GM15510 (cell line): Measurements from ENCODE around the gene INPP4B.

Source experiments
- POLR2A ChIP-seq: IDR thresholded peaks from 3 replicates; pipeline ENCODE4 v1.6.1; 2011; ENCODE audit warnings: borderline replicate concordance; ENCODE audit not compliant: insufficient read length; ENCODE audit errors: extremely low read depth

The INPP4B gene

DNA sequence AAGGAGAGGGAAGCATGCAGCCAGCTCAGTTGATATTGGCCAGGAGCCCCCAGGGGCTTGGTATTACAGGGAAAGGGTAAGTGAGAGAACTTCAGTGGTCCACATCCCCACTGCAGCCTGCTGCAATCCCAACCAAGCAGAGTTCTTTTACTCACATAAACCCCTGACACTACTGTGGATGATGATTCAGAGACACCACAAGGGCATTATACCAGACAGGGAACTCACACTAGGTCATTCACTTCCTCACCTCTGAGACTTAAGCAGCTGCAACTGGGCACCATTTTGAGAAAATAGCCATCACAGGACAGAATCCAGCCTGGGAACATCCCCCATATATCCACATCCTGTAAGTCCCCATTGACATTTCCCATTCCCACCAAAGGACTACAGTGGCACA lies 248.0 kb downstream of the INPP4B start:
- TF ChIP-seq POLR2A = no peak

DNA sequence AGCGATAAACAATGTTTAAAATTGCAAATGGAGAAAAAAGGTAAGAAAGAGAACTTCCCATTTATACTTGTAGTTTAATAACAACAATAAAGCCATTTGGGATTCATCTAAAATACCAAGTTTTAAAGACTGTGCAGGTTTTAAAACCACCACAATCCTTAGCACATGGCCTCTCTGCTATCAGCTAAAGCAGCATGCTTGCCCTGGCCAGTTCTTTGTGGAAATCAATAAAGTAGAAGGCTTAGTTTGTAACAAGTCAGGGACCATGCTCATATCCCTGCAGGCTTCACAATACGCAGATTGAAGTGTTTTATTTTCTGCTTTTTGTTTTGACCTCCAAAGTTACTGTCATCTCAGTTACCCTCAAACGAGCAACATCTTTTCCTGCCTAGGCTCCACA lies 249.5 kb downstream of the INPP4B start:
- no peak for TF ChIP-seq POLR2A

DNA sequence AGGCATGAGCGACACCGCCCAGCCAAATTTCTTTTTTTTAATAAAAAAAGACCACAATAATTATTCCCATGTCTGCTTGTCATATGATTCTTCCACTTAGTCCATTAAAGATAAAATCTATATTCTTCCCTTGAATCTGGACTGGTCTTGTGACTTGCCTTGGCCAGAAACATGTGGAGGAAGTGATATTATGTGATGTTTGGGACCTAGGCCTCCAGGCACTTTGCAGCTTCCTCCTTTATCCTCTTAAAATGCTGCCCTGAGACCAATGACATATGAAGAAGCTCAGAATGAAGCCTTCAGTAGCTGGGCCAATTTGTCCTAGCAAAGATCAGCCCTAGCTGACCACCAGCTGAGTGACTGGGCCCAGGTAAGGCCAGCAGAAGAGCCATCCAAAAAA lies 250.0 kb downstream of the INPP4B start:
- no peak for TF ChIP-seq POLR2A

DNA sequence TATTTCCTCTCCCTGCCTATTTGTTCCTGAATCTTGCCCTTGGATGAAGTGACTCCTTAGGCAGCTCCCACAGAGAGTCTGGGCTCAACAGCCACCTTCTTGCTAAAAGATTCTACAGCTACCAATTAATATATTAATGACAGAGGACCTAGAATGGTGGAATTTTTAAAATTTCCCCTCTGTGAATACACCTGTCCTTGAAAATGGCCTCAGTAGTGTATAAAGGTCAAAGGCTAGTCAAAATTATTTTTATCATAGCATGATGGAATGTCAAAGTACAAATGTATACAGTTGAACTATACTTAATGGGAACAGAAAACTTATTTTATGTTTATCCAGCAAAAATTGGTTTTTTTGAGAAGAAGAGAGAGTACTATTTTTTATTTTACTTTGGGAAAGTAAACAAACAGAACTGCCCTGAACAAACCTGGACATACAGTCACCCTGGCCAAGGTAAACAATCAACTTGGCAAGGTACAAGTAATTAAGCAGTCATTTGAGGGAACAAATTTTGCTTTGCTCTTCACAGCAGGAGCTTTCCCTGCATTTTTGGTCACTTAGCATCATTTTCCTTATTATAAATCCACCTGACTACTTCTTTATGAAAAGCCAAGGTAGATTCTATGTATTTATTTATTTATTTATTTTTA lies 250.8 kb downstream of the INPP4B start:
- TF ChIP-seq POLR2A = no peak

DNA sequence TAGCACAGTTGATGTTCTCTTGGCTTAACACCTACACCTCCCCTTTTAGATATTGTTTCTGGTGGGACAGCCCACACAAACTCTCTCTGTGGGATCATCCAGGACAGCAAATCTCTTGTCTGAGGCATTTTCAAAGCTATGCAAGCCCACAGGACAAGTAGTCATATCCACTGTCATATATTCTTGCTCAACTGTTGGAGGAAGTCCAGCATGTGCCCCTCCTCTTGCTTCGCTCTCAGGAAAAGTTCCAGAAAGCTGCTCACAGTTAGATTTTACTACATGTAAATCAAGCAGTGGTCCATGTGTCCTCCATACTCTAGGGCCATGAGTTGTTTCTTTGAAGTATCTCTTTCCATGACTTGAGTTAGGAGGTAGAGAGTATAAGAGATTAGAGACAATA lies 260.7 kb downstream of the INPP4B start:
- no peak for TF ChIP-seq POLR2A

DNA sequence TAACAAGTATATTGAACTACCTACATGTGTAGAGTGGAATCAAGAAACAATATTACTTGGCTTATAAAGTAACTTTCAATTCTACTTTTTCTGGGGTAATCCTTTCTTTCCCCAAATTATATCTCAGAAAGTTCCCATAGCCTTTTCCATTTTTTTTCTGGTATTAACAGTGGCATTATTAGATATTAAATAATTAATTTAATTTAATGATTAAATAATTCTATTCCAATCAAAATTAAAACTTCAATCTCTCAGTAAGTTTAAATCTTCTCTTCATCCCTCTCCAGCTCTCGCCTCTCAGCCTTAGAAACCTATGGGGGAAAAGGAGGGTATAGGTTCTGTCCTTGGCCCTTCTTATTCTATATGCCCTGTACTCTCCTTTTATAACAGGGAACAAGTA lies 262.4 kb downstream of the INPP4B start:
- TF ChIP-seq POLR2A = no peak

DNA sequence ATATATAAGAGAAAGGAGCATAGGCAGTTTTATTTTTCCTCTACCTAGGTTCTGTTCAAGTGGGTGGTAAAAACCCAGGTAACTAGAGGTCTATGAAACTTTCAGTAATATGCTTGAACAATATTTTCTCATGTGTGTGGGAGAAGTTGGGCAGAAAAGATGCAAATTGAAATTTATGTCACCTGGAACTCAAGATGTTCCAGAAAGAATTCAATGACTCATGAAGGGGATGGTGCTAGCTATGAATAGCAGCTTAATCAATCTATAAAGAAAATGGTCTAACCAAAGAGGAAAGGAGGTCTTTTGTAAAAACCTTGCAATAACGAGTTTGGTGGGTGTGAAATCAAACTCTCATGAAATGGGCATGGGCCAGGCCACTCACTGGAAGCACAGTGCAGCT lies 263.8 kb downstream of the INPP4B start:
- no peak for TF ChIP-seq POLR2A

- no peak for TF ChIP-seq POLR2A
Measured at GRCh38 chr4:142581881-142582280, 264.2 kb downstream of the INPP4B start.

DNA sequence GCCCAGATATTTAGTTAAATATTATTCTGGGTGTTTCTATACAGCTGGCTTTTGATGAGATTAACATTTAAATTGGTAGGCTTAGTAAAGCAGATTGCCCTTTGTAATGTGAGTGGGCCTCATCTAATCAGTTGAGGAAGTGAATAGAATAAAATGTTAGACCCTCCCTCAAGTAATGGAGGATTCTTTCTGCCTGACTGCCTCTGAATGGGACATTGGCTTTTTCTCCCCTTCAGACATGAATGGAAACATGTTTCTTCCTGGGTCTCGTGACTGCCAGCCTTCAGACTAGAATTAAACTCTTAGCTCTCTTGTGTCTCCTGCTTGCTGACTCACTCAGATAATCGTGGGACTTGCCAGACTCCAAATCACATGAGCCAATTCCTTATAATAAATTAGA lies 266.7 kb downstream of the INPP4B start:
- TF ChIP-seq POLR2A = no peak

- no peak for TF ChIP-seq POLR2A
Measured at GRCh38 chr4:142574306-142574705, 271.8 kb downstream of the INPP4B start.

DNA sequence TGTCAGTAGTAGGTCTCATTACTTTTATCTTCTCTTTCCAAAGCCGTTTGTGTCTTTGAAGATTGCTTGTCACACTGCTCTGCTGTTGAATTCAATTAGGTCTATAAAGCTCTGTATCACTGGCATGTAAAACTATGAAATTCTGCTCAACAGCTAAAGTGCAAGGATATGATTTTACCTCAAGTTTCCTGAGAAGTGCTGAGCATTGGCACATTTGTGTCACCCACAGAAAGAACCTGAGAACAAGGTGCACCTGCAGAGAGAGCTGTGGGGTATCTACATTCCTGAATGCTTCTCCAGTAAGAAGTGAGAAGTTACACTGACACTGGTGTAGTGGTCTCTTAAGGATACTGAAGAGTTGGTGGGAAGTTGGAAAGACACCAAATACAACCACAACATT lies 274.0 kb downstream of the INPP4B start:
- no peak for TF ChIP-seq POLR2A

DNA sequence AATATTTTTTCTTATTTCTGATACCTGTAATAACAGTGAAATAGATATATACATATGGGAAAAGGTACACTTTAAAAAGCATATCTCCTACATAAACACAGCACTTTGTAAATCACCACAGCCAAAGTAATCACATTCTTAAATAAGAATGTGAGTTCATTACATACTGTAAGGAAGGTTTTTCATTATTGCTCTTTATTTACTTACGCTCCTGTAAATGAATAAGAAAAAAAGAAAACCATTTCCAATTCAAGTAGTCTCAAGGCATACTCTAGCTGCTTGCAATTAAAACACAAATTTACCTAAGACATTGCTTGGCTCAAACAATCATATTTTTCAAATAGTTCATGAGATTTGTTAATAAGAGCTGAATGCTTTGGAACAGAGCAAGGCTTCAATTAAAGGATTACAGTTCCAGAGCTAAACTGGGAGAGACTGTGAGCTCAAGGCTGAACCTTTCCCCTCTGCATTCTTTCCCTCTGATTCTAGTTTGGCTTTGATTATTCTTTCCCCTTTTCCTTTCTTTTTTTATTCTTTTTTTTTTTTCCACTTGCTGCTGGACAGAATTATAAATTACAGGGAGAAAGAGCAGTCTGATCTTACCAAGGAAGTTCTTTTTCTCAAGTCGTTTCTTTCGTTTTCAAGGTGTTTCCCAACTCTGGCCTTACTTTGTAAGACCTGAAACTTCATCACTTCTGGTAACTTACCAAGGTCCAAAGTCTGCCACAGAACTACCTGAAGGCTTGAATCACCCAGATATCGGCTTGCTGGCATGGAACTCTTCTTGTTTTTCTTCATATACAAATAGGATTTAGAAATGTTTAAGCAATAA lies 278.3 kb downstream of the INPP4B start:
- no peak for TF ChIP-seq POLR2A

- no peak for TF ChIP-seq POLR2A
Measured at GRCh38 chr4:142567199-142567598, 278.9 kb downstream of the INPP4B start.

- TF ChIP-seq POLR2A = no peak
Measured at GRCh38 chr4:142566777-142567176, 279.3 kb downstream of the INPP4B start.

DNA sequence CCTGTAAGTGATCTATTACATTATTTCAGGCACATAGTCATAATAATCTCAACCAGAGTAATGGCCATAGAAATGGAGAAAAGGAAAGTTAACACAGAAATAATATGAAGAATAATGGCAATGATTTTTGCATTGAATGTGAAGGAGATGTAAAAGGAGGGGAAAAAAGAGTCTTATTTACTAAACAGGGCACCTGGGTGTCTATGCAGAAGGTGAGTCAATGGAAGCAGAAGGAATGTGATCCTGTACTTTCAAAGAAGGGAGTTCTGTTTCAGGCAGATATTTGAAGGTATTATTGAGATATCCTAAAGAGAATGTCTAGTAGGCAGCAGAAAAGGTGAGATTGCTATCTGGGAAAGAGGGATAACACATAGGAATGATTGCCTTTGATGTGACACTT lies 279.9 kb downstream of the INPP4B start:
- TF ChIP-seq POLR2A = no peak

- TF ChIP-seq POLR2A = no peak
Measured at GRCh38 chr4:142565771-142566170, 280.3 kb downstream of the INPP4B start.
